PC-9 (cell line): ENCODE results near the gene SKA1.

Experiments
- EZH2 ChIP-seq: fragments of 200-600 bp; sonication (generic); IDR thresholded peaks from 2 replicates; pipeline ENCODE4 v1.8.0; 2017; ENCODE audit warnings: antibody characterized with exemption, low read depth
- TF ChIP-seq, protein P1 (sequence below): fragments of 200-600 bp; sonication (generic); conservative IDR thresholded peaks from 2 replicates; pipeline ENCODE4 v1.6.1; 2017; ENCODE audit warnings: mixed run types, antibody characterized with exemption, mild to moderate bottlenecking, moderate library complexity

DNA sequence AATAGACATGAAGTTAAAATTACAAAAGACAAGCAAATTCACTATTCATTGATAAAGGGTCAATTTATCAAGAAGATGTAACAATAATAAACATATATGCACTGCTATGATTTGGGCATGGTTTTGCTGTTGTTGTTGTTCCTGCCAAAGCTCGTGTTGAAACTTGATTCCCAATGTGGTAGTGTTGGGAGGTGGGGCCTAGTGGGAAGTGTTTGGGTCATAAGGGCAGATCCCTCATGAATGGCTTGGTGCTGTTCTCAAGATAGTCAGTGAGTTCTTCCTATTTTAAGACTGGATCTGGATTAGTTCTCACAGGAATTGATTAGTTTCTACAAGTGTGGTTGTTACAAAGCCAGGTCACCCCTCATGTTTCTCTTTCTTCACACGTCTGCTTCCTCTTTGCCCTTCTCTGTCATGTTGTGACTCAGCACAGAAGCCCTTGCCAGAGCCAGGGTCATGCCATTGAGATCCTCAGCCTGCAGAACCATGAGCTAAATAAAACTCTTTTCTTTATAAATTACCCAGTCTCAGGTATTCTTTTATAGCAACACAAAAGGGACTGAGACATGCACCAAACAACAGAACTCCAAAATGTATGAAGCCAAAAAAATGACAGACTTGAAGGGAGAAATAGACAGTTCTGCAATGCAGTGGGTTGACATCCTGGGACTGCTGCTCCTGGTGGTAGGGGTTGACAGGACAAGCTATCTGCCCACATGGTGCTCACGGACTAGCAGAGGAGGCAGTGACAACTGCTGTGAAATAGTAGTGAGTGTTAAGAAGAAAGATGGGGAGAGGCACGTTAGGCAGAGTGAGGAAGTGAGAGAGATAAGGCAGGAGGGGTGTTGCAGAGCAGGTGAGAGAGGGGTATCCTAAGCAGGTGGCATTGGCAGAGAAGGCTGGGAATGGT, 18.6 kb upstream of the SKA1 start:
- TF ChIP-seq, protein P1, sequence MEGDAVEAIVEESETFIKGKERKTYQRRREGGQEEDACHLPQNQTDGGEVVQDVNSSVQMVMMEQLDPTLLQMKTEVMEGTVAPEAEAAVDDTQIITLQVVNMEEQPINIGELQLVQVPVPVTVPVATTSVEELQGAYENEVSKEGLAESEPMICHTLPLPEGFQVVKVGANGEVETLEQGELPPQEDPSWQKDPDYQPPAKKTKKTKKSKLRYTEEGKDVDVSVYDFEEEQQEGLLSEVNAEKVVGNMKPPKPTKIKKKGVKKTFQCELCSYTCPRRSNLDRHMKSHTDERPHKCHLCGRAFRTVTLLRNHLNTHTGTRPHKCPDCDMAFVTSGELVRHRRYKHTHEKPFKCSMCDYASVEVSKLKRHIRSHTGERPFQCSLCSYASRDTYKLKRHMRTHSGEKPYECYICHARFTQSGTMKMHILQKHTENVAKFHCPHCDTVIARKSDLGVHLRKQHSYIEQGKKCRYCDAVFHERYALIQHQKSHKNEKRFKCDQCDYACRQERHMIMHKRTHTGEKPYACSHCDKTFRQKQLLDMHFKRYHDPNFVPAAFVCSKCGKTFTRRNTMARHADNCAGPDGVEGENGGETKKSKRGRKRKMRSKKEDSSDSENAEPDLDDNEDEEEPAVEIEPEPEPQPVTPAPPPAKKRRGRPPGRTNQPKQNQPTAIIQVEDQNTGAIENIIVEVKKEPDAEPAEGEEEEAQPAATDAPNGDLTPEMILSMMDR: no peak
- no peak for TF ChIP-seq EZH2
